Dendritic cell treated with granulocyte-macrophage colony-stimulating factor and Interleukin-4, amounts not matched to agents 40 ng/mL and 50 ng/mL, for 4 days (primary cell): Measurements from ENCODE around the gene SIAE.
A peak's percentile ranks its signal among the peaks of the same experiment; 100 is the strongest.

Experiments used
- H3K27ac Mint-ChIP-seq: one replicate; pipeline ENCODE4 v1.8.0; 2022; ENCODE audit warnings: mild to moderate bottlenecking, mixed read lengths
- H3K27me3 Mint-ChIP-seq: one replicate; pipeline ENCODE4 v1.8.0; 2022; ENCODE audit warnings: mild to moderate bottlenecking, mixed read lengths
- H3K36me3 Mint-ChIP-seq: one replicate; pipeline ENCODE4 v1.8.0; 2022; ENCODE audit warnings: low read depth, mixed read lengths
- H3K4me1 Mint-ChIP-seq: one replicate; pipeline ENCODE4 v1.8.0; 2022; ENCODE audit warnings: low read depth, mixed read lengths
- H3K4me3 Mint-ChIP-seq: one replicate; pipeline ENCODE4 v1.8.0; 2022; ENCODE audit warnings: mild to moderate bottlenecking, moderate library complexity, mixed read lengths
- H3K9me3 Mint-ChIP-seq: one replicate; pipeline ENCODE4 v1.8.0; 2022; ENCODE audit warnings: mixed read lengths
- intact Hi-C: fragments of 100-400 bp; cut with micrococcal nuclease; formaldehyde crosslinking; loops from one replicate; pipeline ENCODE4 v1.15.0; 2022

Gene SIAE, protein sequence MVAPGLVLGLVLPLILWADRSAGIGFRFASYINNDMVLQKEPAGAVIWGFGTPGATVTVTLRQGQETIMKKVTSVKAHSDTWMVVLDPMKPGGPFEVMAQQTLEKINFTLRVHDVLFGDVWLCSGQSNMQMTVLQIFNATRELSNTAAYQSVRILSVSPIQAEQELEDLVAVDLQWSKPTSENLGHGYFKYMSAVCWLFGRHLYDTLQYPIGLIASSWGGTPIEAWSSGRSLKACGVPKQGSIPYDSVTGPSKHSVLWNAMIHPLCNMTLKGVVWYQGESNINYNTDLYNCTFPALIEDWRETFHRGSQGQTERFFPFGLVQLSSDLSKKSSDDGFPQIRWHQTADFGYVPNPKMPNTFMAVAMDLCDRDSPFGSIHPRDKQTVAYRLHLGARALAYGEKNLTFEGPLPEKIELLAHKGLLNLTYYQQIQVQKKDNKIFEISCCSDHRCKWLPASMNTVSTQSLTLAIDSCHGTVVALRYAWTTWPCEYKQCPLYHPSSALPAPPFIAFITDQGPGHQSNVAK

DNA sequence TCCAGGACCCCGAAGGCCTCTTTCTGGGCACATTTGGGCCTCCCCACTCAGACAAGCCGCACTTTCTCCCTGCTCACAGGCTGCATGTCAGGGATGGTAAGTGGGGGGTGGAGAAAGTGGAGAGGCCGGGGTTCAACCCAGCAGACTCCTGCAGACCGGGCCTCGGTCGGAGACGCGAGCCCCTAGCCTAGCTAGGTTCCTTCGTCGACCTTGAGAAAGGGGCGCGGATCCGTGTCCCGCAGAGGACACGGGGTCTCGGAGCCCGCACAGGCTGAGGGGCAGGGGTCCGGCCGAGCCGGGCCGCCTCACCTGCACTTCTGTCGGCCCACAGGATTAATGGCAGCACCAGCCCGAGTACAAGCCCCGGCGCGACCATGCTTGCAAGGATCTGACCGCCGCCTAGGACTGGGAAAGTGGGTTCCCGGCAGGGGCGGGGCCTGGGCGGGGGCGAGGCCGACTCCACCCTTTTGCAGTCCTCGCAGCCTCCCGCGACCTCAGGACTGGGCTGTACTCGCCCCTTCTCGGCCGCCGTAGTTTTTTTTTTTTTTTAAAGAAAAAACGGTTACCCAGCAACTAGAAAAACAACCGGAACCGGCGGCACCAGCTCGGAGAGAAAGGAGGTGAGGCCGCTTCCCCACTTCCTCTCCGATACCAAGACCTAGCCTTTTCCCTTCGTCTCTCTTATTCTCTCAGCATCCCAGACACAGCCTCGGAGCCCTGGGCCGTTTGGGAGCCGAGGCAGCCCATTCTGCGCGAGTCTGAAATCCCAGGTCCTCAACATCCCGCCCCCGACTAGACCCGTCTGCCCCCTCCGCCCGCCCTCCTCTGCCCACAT lies at the start of gene SIAE, which contains the start of gene SPA17:
SIAE (minus strand) TSS at position 407 of the 835 bp plus-strand sequence; CDS start at position 376, 31 bp downstream.
SPA17 (plus strand) TSS at position 572 of the 835 bp plus-strand sequence. CDS start 1,361 bp downstream, outside the sequence.
- Mint-ChIP-seq H3K9me3 (no peaks in the 10 kb centered on the region), H3K27me3 (no peaks in the 10 kb centered on the region), H3K36me3 (no peaks in the 10 kb centered on the region), H3K4me1 (peaks cover 36% of the 10 kb centered on the region), H3K27ac (peak within 1 kb of the TSS; percentile 93), H3K4me3 (peak within 1 kb of the TSS; percentile 86)
- intact Hi-C loops = loop anchor here (1.0 to 5.0 kb wide), 3 partner anchors 74 to 279 kb away; partner anchors contain the start of genes CCDC15 and MSANTD2

DNA sequence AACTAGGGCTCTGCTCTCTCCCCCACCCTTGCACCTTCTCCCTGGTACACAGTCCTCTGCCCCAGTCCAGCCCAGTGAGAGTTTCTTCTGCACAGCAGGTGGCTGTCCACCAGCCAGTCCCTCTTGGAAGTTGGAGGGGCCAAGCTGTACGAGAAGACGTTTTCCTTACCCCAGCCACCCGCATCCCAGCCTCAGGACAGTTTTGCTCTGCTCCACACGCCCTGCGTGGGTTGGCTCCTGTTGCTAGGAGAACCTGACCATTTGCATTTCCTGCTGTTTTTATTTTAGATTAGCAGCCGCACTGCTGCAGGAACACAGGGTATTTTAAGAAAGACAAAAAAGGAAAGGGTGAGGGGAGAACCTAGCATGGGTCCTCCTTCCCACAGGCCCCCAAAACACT lies 48.6 kb upstream of the SIAE start:
- H3K4me3 Mint-ChIP-seq = no peak overlapping the region
- intact Hi-C loops = no loop called here
- peaks cover 49% of the 10 kb centered on the region for H3K4me1 Mint-ChIP-seq
- peaks cover 47% of the 10 kb centered on the region for H3K27me3 Mint-ChIP-seq
- no peak overlapping the region for H3K27ac Mint-ChIP-seq
- H3K36me3 Mint-ChIP-seq = no peaks in the 10 kb centered on the region
- H3K9me3 Mint-ChIP-seq = no peaks in the 10 kb centered on the region

DNA sequence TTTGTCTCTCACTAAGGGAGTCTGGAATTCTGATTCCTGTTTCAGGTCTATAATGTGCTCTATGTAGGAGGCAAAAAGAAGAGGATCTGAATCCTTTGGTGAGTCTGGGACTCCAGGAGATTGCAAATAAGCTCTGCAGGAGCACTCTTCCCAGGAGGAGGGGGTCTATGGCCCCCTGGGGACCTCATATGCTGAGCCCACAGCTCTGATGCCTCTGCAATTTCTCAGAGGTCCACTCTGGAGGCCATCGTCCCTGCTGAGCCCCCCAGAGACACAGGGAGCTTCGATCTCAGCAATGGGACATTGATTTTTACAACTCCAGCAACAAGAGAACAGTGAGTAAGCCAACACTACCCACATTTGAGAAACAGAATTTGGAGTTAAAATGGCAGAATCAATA lies 46.0 kb upstream of the SIAE start:
- intact Hi-C loops = no loop called here
- Mint-ChIP-seq H3K9me3 (no peaks in the 10 kb centered on the region), H3K4me1 (peaks cover 31% of the 10 kb centered on the region), H3K27ac (no peak overlapping the region), H3K4me3 (no peak overlapping the region), H3K36me3 (no peaks in the 10 kb centered on the region), H3K27me3 (peaks cover 56% of the 10 kb centered on the region)

DNA sequence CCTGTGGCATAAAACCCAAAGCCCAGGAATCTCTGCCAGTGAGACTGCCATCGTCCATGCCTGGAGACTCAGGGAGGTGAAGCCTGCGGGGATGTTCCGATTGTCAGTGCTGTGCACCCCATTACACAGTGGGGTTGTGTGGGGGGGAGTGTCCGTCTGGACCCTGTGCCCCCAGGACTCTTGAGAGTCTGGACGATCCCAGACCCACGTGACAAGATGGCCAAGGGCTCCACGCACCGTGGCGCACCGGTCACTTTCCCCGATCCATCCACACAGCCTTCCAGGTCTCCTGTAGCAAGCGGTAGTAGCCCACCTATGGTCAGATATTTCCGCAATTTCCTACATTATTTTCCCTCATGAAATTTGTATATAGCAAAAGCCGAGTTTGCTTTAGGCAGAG lies 45.3 kb upstream of the SIAE start:
- no peaks in the 10 kb centered on the region for H3K36me3 Mint-ChIP-seq
- H3K27me3 Mint-ChIP-seq = peaks cover 56% of the 10 kb centered on the region
- intact Hi-C loops = no loop called here
- H3K9me3 Mint-ChIP-seq = no peaks in the 10 kb centered on the region
- H3K27ac Mint-ChIP-seq = no peak overlapping the region
- H3K4me3 Mint-ChIP-seq = no peak overlapping the region
- peaks cover 30% of the 10 kb centered on the region for H3K4me1 Mint-ChIP-seq

DNA sequence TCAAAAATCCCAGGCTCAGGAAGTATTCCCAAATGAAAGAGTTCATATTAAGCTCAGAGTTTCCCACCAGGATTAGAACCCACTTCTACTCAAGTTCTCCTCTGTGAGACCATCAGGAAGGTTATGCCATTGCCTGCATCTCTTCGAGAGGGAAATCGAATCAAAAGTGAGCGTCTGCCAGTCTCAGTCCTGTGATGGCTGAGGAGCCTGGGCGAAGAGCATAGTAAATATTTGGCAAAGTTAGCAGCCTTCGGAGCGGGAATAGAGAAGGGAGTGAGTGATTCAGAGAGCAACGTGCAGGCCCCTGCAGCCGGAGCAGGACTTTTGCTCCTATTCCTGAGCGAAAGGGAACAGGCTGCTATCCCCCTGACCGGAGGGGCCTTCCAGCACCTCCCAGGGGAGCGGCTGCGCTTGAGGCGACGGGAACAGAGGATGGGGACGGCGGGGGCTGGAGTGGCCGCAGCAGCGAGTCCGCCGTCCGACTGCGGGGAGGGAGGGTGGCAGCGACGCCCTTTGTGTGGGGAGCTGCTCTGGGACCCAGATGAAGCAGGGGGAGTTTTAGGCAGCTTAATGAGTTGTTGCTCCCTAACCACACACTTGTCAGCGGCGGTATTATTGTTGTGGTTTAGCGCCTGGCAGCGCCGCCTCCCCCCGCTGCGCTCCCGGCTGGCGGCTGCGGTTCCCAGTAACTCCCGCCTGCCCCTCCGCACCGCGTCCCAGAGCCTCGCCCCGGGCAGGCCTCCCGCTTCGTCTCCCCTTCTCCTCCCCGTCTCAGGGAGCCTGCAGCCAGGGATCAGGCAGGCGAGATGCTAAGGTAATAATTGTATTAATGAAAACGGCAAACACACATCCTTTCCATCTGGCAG lies 44.5 kb upstream of the SIAE start:
- H3K4me3 Mint-ChIP-seq = peak overlapping the region; percentile 74
- H3K27me3 Mint-ChIP-seq = peaks cover 56% of the 10 kb centered on the region
- H3K27ac Mint-ChIP-seq = no peak overlapping the region
- H3K36me3 Mint-ChIP-seq = no peaks in the 10 kb centered on the region
- peaks cover 30% of the 10 kb centered on the region for H3K4me1 Mint-ChIP-seq
- intact Hi-C loops = no loop called here
- no peaks in the 10 kb centered on the region for H3K9me3 Mint-ChIP-seq

DNA sequence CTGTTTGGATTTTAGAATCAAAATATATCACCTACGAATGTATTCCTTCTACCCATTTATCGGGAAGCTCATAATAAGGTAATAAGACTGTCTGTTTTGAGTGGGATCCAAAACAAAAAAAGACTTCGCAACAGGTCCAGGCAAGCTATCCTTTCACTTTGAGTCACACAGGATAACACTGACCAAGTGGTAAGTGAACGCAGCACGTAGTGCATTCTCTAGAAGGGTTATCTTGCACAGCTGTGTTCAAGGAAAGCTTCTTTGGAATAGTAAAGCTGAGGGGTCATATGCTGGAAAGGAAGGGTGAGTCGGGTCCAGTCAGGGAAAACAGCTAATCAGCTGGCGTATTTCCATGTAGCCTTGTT lies 43.9 kb upstream of the SIAE start:
- Mint-ChIP-seq H3K36me3 (no peaks in the 10 kb centered on the region), H3K9me3 (no peaks in the 10 kb centered on the region), H3K27me3 (peaks cover 50% of the 10 kb centered on the region), H3K4me3 (no peak overlapping the region), H3K4me1 (peaks cover 27% of the 10 kb centered on the region), H3K27ac (no peak overlapping the region)
- intact Hi-C loops = no loop called here

DNA sequence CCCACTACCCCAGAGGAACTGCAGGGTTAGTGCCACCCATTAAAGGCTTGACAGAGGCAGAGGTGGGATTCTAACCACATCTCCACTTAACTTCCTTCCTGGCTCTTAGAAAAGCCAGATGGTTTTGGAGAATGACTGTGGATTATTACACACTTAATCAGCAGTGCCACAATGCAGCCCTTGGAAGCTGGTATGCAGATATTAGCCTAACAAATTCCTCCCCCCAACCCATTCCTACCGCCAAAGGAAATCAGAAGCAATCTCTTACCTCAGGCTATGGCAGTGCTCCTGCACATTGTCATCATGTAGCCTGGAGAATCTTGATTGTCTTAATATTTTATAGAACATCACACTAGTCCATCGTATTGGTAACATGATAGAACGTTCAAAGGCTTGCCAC lies 43.1 kb upstream of the SIAE start:
- Mint-ChIP-seq H3K4me1 (peaks cover 21% of the 10 kb centered on the region), H3K36me3 (no peaks in the 10 kb centered on the region), H3K27me3 (peaks cover 42% of the 10 kb centered on the region), H3K9me3 (no peaks in the 10 kb centered on the region), H3K4me3 (no peak overlapping the region), H3K27ac (no peak overlapping the region)
- intact Hi-C loops = no loop called here

DNA sequence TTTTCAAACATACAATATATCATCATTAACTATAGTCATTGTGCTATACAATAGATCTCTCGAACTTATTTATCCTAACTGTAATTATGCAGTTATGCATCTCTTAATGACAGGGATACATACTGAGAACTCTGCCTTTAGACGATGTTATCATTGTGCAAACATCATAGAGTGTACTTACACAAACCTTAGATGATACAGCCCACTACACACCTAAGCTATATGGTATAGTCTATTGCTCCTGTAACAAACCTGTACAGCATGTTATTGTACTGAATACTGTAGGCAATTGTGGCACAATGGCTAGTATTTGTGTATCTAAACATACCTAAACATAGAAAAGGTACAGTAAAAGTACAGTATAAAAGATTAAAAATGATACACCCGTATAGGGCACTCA lies 38.9 kb upstream of the SIAE start:
- intact Hi-C loops = no loop called here

DNA sequence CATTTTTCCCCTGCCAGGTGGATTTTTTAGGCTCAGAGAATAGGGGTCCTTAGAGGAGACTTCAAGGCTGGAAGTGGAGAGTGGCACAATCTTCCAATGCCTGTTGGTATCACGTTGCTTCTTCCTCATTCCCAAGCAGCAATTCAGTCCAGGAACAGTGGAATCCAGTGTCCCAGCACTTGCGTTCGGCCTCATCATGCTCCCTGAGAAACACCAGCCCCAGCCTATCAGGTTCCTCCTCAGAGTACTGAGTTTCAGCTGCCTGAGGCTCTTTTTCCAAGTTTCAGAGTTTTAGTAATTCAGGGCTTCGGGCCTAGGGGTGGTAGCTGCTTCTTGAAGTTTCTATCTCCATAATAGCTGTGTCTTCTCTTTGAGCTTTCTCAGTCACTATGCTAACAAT lies 34.3 kb upstream of the SIAE start:
- Mint-ChIP-seq H3K27me3 (no peaks in the 10 kb centered on the region), H3K27ac (no peak overlapping the region), H3K4me3 (no peak overlapping the region), H3K4me1 (no peaks in the 10 kb centered on the region), H3K36me3 (no peaks in the 10 kb centered on the region), H3K9me3 (no peaks in the 10 kb centered on the region)
- intact Hi-C loops = no loop called here

More for the DNA sequence above, 38.9 kb upstream of the SIAE start:
- peaks cover 12% of the 10 kb centered on the region for H3K27me3 Mint-ChIP-seq
- no peak overlapping the region for H3K4me3 Mint-ChIP-seq
- H3K9me3 Mint-ChIP-seq = no peaks in the 10 kb centered on the region
- no peaks in the 10 kb centered on the region for H3K36me3 Mint-ChIP-seq
- no peak overlapping the region for H3K27ac Mint-ChIP-seq
- peaks cover under 1% of the 10 kb centered on the region for H3K4me1 Mint-ChIP-seq

DNA sequence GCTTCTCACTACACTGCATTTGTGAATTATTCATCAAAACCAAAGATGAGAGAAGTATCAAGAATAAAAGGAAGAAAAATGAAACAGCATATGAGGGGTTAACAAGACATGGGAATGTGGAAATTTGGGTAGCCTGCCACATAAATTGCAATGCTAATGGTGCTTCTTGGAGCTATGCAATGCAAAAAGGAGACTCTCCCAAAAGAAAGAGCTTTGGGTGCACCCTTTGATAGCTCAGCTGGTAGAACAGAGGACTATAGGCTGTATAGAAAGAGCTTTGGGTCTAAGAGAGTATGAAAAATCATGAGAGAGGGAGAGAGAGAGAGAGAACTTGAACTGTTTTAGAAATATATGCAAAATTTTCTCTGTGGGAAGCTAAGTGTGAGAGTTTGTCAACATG lies 26.5 kb upstream of the SIAE start:
- H3K36me3 Mint-ChIP-seq = no peaks in the 10 kb centered on the region
- H3K4me1 Mint-ChIP-seq = peaks cover 5% of the 10 kb centered on the region
- no peaks in the 10 kb centered on the region for H3K27me3 Mint-ChIP-seq
- intact Hi-C loops = no loop called here
- H3K27ac Mint-ChIP-seq = no peak overlapping the region
- H3K9me3 Mint-ChIP-seq = peaks cover 9% of the 10 kb centered on the region
- no peak overlapping the region for H3K4me3 Mint-ChIP-seq

DNA sequence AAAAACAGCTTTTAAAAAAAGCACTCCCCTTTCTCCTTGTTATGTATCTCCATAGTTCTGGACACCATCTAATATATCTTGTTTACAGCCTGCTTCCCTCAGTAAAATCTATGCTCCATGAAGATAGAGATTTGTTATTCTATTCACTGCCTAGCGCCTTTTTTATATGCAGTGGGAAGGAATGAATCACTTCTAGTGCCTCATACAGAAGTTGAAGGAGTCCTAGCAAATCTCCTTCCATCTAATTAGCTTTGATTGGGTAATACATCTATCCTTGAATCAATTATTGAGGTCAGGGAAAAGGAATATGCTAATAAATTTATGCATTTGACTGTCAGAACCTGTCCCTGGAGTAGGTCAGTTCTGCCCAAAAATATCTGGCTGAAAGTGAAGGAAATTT lies 26.0 kb upstream of the SIAE start:
- intact Hi-C loops = no loop called here
- no peak overlapping the region for H3K4me3 Mint-ChIP-seq
- H3K4me1 Mint-ChIP-seq = peaks cover 5% of the 10 kb centered on the region
- no peaks in the 10 kb centered on the region for H3K36me3 Mint-ChIP-seq
- no peak overlapping the region for H3K27ac Mint-ChIP-seq
- peaks cover 9% of the 10 kb centered on the region for H3K9me3 Mint-ChIP-seq
- no peaks in the 10 kb centered on the region for H3K27me3 Mint-ChIP-seq

DNA sequence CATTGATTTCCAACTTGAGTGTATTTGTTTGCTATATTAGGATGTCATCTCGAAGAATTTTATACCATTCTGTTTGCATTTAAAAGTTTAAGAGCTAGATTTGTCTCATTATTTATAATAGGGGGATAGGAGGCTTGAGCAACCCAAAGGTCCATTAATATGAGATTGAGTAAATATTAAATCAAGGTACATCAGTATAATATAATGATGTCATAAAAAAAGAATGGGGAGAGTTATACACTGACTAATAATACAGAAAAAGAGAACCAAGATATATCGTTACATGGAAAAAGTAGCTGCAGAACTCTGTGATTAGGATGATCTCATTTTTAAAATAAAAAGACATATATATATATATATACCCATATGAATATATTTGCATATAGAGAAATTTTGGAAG lies 19.6 kb upstream of the SIAE start:
- Mint-ChIP-seq H3K4me1 (no peaks in the 10 kb centered on the region), H3K4me3 (no peak overlapping the region), H3K27ac (no peak overlapping the region), H3K36me3 (no peaks in the 10 kb centered on the region), H3K9me3 (no peaks in the 10 kb centered on the region), H3K27me3 (no peaks in the 10 kb centered on the region)
- intact Hi-C loops = no loop called here

DNA sequence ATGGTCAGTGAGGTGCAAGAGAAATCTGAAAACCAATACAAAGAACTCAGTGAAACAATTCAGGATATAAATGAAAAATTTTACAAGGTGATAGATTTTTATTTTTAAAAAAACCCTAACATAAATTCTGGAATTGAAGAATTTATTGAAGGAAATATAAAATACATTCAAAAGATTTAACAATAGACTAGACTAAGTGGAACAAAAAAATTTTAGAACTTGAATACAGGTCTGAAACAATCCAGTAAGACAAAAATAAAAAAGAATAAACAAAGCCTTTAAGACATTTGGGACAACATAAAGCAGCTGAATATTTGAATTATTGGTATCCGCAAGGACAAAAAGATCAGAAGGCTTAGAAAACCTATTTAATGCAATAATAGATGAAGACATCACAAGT lies 8.9 kb upstream of the SIAE start:
- H3K27ac Mint-ChIP-seq = no peak overlapping the region

More for the DNA sequence above, 8.9 kb upstream of the SIAE start:
- Mint-ChIP-seq H3K9me3 (peaks cover 37% of the 10 kb centered on the region), H3K27me3 (no peaks in the 10 kb centered on the region), H3K36me3 (peaks cover 12% of the 10 kb centered on the region), H3K4me1 (no peaks in the 10 kb centered on the region), H3K4me3 (no peak overlapping the region)
- intact Hi-C loops = no loop called here
